ENCODE measurements around the gene GABBR2.

Gene GABBR2

GRCh38 chr9:98708933-98709911 lies at the start of gene GABBR2:
GABBR2 (minus strand) TSS chr9:98708935; CDS start chr9:98708737, 198 bp downstream.
- DNase-seq (ENCODE audit: low read depth in 1 of 2, low spot score in 1 of 2) = no peak
- no peak for TF ChIP-seq JUND (IDR thresholded peaks at IDR 0.05; ENCODE audit: low read depth)
- in situ Hi-C loops (cut with HindIII; ENCODE audit: low pct_unique_long_range_greater_than_20kb, low sequenced_read_pairs) = no loop called here

GRCh38 chr9:98755006-98755618 lies 46.4 kb upstream of the GABBR2 start:
- no peak for DNase-seq (ENCODE audit: low read depth in 1 of 2, low spot score in 1 of 2)
- no peak for TF ChIP-seq JUND (IDR thresholded peaks at IDR 0.05; ENCODE audit: low read depth)
- in situ Hi-C loops (cut with HindIII; ENCODE audit: low pct_unique_long_range_greater_than_20kb, low sequenced_read_pairs) = no loop called here

- in situ Hi-C loops (cut with HindIII; ENCODE audit: low pct_unique_long_range_greater_than_20kb, low sequenced_read_pairs) = no loop called here
- no peak for DNase-seq (ENCODE audit: low read depth in 1 of 2, low spot score in 1 of 2)
- no peak for TF ChIP-seq JUND (IDR thresholded peaks at IDR 0.05; ENCODE audit: low read depth)
Observed at GRCh38 chr9:98751210-98751609, 42.5 kb upstream of the GABBR2 start.

- no peak for DNase-seq (ENCODE audit: low read depth in 1 of 2, low spot score in 1 of 2)
- no peak for TF ChIP-seq JUND (IDR thresholded peaks at IDR 0.05; ENCODE audit: low read depth)
- in situ Hi-C loops (cut with HindIII; ENCODE audit: low pct_unique_long_range_greater_than_20kb, low sequenced_read_pairs) = no loop called here
Observed at GRCh38 chr9:98750364-98751060, 41.8 kb upstream of the GABBR2 start.

GRCh38 chr9:98747476-98747875 lies 38.7 kb upstream of the GABBR2 start:
- no peak for DNase-seq (ENCODE audit: low read depth in 1 of 2, low spot score in 1 of 2)
- in situ Hi-C loops (cut with HindIII; ENCODE audit: low pct_unique_long_range_greater_than_20kb, low sequenced_read_pairs) = no loop called here
- no peak for TF ChIP-seq JUND (IDR thresholded peaks at IDR 0.05; ENCODE audit: low read depth)

- DNase-seq (ENCODE audit: low read depth in 1 of 2, low spot score in 1 of 2) = no peak
- in situ Hi-C loops (cut with HindIII; ENCODE audit: low pct_unique_long_range_greater_than_20kb, low sequenced_read_pairs) = no loop called here
- no peak for TF ChIP-seq JUND (IDR thresholded peaks at IDR 0.05; ENCODE audit: low read depth)
Observed at GRCh38 chr9:98745470-98745869, 36.7 kb upstream of the GABBR2 start.

- TF ChIP-seq JUND (IDR thresholded peaks at IDR 0.05; ENCODE audit: low read depth) = no peak
- in situ Hi-C loops (cut with HindIII; ENCODE audit: low pct_unique_long_range_greater_than_20kb, low sequenced_read_pairs) = no loop called here
- DNase-seq (ENCODE audit: low read depth in 1 of 2, low spot score in 1 of 2) = no peak
Observed at GRCh38 chr9:98743818-98744611, 35.3 kb upstream of the GABBR2 start.

GRCh38 chr9:98743329-98743728 lies 34.6 kb upstream of the GABBR2 start:
- DNase-seq (ENCODE audit: low read depth in 1 of 2, low spot score in 1 of 2) = no peak
- no peak for TF ChIP-seq JUND (IDR thresholded peaks at IDR 0.05; ENCODE audit: low read depth)
- in situ Hi-C loops (cut with HindIII; ENCODE audit: low pct_unique_long_range_greater_than_20kb, low sequenced_read_pairs) = no loop called here

GRCh38 chr9:98742325-98743280 lies 33.9 kb upstream of the GABBR2 start:
- no peak for TF ChIP-seq JUND (IDR thresholded peaks at IDR 0.05; ENCODE audit: low read depth)
- in situ Hi-C loops (cut with HindIII; ENCODE audit: low pct_unique_long_range_greater_than_20kb, low sequenced_read_pairs) = no loop called here
- DNase-seq (ENCODE audit: low read depth in 1 of 2, low spot score in 1 of 2) = no peak

- in situ Hi-C loops (cut with HindIII; ENCODE audit: low pct_unique_long_range_greater_than_20kb, low sequenced_read_pairs) = no loop called here
- DNase-seq (ENCODE audit: low read depth in 1 of 2, low spot score in 1 of 2) = no peak
- no peak for TF ChIP-seq JUND (IDR thresholded peaks at IDR 0.05; ENCODE audit: low read depth)
Observed at GRCh38 chr9:98740226-98740881, 31.6 kb upstream of the GABBR2 start.

GRCh38 chr9:98738741-98739140 lies 30.0 kb upstream of the GABBR2 start:
- in situ Hi-C loops (cut with HindIII; ENCODE audit: low pct_unique_long_range_greater_than_20kb, low sequenced_read_pairs) = no loop called here
- no peak for TF ChIP-seq JUND (IDR thresholded peaks at IDR 0.05; ENCODE audit: low read depth)
- DNase-seq (ENCODE audit: low read depth in 1 of 2, low spot score in 1 of 2) = no peak

All from T47D (cell line).